Skeletal muscle cell (primary cell): Measurements from ENCODE around the gene PAK5.

Experiments
- DNase-seq: peaks from one replicate; pipeline ENCODE4 v3.0.0-alpha.2; 2010; ENCODE audit warnings: low read depth
- H3K4me3 ChIP-seq: 2 replicates; pipeline ENCODE4 v1.5.1; 2011; ENCODE audit warnings: low read depth, mild to moderate bottlenecking, control low read depth, low read length, moderate library complexity

Gene PAK5

DNA sequence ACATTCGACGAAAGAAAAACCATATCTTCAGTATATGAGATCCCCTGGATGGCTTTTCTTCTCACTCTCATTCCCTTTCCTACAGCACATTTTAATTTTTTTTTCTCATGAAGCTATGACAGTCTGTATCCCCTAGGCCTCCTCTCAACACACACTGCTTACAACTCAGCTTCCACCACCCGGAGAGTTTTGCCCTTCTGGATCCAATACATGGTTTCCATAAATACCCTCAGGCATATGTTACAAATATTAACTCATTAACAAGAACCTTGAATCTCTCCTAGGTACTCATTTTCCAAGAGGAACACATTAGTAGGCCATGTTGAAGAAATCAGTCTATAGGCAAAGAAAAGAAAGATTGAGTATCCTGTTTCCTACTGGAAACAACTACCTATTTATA is 44.0 kb downstream of the PAK5 start:
- H3K4me3 ChIP-seq: no peak overlapping the region

GRCh38 chr20:9792674-9793073 is 46.2 kb downstream of the PAK5 start:
- H3K4me3 ChIP-seq: no peak overlapping the region

More for the DNA sequence above, 44.0 kb downstream of the PAK5 start:
- DNase-seq: no peak

GRCh38 chr20:9789131-9789530 is 49.7 kb downstream of the PAK5 start:
- no peak overlapping the region for H3K4me3 ChIP-seq
- DNase-seq: no peak

More at GRCh38 chr20:9792674-9793073, 46.2 kb downstream of the PAK5 start:
- no peak for DNase-seq

DNA sequence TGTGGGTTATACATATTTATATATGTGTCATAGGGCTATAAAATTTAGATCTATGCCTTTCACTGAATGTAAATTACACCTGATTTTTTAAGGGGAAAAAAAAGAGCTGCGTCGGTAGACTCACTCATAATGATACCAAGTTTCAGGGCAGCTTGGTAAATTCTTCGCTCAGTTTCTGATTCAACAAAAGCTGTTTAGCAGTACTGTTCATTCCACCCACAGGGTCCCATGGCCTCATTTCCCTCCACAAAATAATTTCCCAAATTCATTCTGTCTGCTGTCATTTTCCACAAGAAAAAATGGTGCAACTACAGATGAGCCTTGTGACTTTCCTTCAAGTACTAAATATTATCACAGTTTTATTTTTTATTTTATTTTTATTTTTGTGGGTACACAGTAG is 63.7 kb downstream of the PAK5 start:
- no peak for DNase-seq
- H3K4me3 ChIP-seq: no peak overlapping the region

- H3K4me3 ChIP-seq: no peak overlapping the region
- no peak for DNase-seq
These were observed 68.9 kb downstream of the PAK5 start for GRCh38 chr20:9769954-9770353.

DNA sequence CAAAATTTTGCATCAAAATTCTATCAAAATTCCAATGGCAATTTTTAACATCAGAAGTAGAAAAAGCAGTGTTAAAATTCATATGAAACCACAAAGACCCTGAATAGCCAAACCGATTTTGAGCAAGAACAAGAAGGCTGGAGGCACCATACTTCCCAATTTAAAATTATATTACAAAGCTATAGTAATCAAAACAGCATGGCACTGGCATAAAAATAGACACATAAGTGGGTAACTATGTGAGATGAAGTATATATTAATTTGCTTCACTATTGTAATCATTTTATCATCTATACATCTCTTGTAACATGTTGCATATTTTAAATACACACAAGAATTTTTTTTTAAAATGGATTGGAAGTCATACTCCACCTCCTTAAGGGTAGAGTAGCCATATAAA is 77.4 kb downstream of the PAK5 start:
- no peak for DNase-seq
- no peak overlapping the region for H3K4me3 ChIP-seq

DNA sequence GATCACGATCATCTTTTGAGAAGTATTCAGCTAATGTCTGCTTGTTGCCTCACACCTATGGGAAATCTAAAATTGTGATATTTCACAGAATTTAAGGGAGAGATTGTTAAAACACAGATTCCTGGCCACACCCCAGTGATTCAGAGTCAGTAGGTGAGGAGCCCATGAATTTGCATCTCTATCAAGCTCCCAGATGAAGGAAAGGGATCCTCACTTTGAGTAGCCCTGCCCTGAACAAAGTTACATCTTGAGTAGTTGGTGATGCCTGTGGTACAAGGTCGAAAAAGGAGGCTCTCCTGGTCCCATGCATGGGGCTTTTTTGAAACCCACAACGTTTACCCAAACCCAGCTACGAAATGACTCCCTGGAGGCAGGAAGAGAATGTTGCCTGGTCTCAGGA is 79.5 kb downstream of the PAK5 start:
- H3K4me3 ChIP-seq: no peak overlapping the region
- DNase-seq: no peak

- no peak for DNase-seq
- H3K4me3 ChIP-seq: no peak overlapping the region
These were observed 80.1 kb downstream of the PAK5 start for GRCh38 chr20:9758752-9759151.

DNA sequence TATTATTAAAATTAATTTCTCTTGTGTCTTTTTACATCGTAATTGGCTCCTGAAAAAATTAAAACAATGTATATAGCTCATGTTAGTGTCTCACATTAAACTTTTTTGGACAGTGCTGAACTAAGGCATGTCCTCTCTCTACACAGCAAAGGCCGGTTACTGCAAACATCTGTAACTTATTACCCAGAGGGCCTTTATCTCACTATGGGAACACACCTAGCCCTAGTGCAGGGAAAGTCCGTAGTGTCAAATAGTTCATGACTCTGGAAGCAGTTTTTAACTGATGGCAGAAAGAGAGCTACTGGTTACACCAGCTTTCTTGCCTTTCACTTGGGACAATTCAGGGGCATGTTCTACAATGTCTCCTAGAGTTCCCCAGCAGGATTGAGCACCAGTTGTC is 82.2 kb downstream of the PAK5 start:
- no peak overlapping the region for H3K4me3 ChIP-seq
- no peak for DNase-seq

DNA sequence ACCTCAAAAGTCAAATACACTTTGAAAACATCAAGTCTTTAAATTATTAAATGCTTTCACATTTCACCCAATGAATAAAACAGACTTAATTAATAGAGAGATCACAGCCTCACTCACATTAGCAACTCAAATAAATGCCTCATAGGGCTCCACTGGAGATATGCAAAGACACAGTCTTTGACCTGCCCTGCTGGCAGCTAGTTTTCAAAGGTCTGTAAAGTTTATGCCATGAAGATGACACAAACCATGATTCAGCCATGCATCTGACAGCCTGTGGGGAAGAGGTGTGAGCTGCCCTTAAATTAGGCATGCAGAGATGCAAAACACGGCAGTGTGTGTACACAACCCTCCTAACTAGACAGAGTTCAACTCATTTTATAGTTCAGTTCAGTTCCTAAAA is 83.6 kb downstream of the PAK5 start:
- no peak overlapping the region for H3K4me3 ChIP-seq
- no peak for DNase-seq

DNA sequence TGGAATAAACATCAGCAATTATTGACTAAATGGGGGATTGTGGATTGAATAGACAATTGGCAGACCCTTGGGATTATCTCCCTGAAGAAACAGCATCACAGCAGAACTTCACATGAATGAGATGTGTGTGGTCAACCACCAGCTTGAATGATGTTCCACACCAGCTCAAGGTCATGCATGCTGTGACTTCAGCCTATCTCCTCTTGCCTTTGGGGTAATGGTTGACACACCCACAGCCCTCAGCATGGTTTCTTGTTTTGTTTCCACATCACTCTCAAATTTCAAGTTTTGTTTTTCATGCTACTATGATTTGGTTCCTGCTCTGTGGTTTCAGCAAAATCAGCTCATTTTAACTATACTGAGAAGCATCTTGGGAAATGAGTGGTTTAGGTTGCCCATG is 94.3 kb downstream of the PAK5 start:
- DNase-seq: no peak
- no peak overlapping the region for H3K4me3 ChIP-seq

GRCh38 chr20:9743871-9744270 is 95.0 kb downstream of the PAK5 start:
- DNase-seq: no peak
- H3K4me3 ChIP-seq: no peak overlapping the region

- no peak for DNase-seq
- no peak overlapping the region for H3K4me3 ChIP-seq
These were observed 96.1 kb downstream of the PAK5 start for GRCh38 chr20:9742821-9743220.

- H3K4me3 ChIP-seq: no peak overlapping the region
- DNase-seq: no peak
These were observed 96.9 kb downstream of the PAK5 start for GRCh38 chr20:9741996-9742395.

- DNase-seq: no peak
- H3K4me3 ChIP-seq: no peak overlapping the region
These were observed 98.4 kb downstream of the PAK5 start for GRCh38 chr20:9740486-9740885.

- H3K4me3 ChIP-seq: no peak overlapping the region
- DNase-seq: no peak
These were observed 98.9 kb downstream of the PAK5 start for GRCh38 chr20:9739991-9740390.

- H3K4me3 ChIP-seq: no peak overlapping the region
- DNase-seq: no peak
These were observed 102.5 kb downstream of the PAK5 start for GRCh38 chr20:9736373-9736772.

DNA sequence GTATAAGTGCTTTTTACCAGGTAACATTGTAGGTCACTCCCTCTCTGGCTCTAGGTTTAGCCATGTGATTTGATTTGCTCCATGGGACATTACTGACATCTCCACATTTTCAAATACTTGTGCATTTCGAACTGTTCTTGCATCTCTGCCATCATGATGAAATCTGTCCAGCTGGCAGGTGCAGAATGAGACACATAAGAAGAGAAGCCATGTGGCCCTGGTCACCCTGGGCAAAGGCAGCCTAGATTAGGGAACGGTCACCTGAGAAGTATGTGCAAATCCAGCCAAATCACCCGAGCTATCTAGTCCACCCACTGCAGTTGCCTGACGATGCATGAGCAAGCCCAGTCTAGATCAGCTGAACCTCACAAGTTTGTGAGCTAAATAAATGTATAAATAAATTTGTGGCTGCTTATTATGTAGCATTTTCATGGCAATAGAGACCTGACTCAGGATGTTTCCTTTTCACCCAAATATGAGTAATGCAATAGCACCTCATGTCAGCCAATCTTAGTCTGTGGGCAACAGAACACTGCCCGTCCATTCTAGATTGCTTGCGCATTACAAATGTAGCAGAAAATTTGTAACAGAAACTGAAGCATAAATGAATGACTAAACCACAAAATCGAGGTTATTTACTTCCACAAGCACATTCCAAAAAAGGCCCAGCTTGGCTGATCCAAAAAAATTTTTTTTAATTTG is 115.2 kb downstream of the PAK5 start:
- no peak for DNase-seq

GRCh38 chr20:9711872-9712271 is 127.0 kb downstream of the PAK5 start:
- no peak overlapping the region for H3K4me3 ChIP-seq
- no peak for DNase-seq

More for the DNA sequence above, 115.2 kb downstream of the PAK5 start:
- H3K4me3 ChIP-seq: no peak overlapping the region

- H3K4me3 ChIP-seq: no peak overlapping the region
- DNase-seq: no peak
These were observed 128.2 kb downstream of the PAK5 start for GRCh38 chr20:9710685-9711084.

DNA sequence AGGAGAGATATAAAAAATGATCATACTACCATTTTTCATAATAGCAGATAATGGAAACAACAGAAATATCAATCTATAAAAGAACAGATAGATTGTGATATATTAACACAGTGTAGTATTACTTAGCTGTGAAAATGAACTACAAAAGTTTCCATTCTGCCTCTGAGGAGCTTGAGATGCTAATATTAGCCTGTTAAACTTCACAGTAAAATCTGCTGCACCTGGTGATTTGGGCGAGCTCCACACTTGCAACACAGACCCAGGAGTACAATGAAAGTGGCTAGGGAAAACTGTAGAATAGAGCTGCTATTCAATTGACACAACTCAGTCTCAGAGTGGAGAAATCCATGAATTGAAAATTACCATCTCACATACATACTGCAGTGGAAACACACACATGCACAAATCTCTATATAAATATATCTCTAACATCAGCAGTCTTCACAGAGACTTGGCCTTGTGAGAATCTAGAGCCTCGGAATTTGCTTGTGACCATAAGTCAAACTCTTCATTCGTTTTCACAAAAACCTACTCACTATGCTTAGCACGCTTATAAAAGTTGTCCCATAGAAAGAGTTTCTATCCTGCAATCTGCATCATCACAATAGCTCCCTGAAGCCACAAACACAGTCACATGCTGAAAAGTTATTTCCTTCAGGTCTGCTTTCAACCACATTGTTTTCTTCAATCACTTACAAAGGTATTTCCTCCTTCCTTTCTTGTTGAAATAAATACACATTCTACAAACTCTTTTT is 133.0 kb downstream of the PAK5 start:
- H3K4me3 ChIP-seq: no peak overlapping the region
- DNase-seq: no peak
